Uterus (tissue), 4 donors: ENCODE data around the gene SMAP2. TPM values are rescaled to one million over a fixed set of nuclear protein-coding genes. Genes with fewer than 3 reads are reported as not detected.

Experiments
- DNase-seq, 2 donors: peaks; one replicate each; pipeline ENCODE4 v3.0.0-alpha.2; 2019 to 2020
- H3K27ac ChIP-seq, 2 donors: fragments of 200-600 bp; sonication (generic); 1 replicate in 1 of 2; 2 replicates in 1 of 2; pipeline ENCODE4 v1.5.1; 2016 to 2018
- H3K27me3 ChIP-seq, 2 donors: fragments of 200-600 bp; sonication (generic); one replicate each; pipeline ENCODE4 v1.5.1; 2018 to 2019; ENCODE audit warnings: control low read depth in 1 of 2
- H3K36me3 ChIP-seq, 2 donors: fragments of 200-600 bp; sonication (generic); one replicate each; pipeline ENCODE4 v1.5.1; 2019; ENCODE audit warnings: control low read depth in 1 of 2
- H3K4me1 ChIP-seq, 2 donors: fragments of 200-600 bp; sonication (generic); one replicate each; pipeline ENCODE4 v1.5.1; 2018 to 2019; ENCODE audit warnings: control low read depth in 1 of 2
- H3K4me3 ChIP-seq, 2 donors: fragments of 200-600 bp; sonication (generic); 1 replicate in 1 of 2; 2 replicates in 1 of 2; pipeline ENCODE4 v1.5.1; 2018 to 2019; ENCODE audit warnings: mild to moderate bottlenecking in 1 of 2
- H3K9me3 ChIP-seq, 2 donors: fragments of 200-600 bp; sonication (generic); one replicate each; pipeline ENCODE4 v1.5.1; 2019; ENCODE audit warnings: control low read depth in 1 of 2
- CTCF ChIP-seq, 4 experiments: fragments of 200-600 bp in 2 of 4; fragments of 450-650 bp in 2 of 4; sonication (generic) in 2 of 4; IDR thresholded peaks; one replicate each; pipeline ENCODE4 v1.5.1; 2016 to 2019; ENCODE audit warnings: antibody characterized with exemption in 4 of 4, mild to moderate bottlenecking in 2 of 4, moderate library complexity in 1 of 4
- POLR2A ChIP-seq, 2 donors: fragments of 450-650 bp; IDR thresholded peaks; one replicate each; pipeline ENCODE4 v1.6.1; 2016; ENCODE audit warnings: antibody characterized with exemption in 2 of 2, mild to moderate bottlenecking in 1 of 2, moderate library complexity in 1 of 2
- intact Hi-C: fragments of 100-400 bp; cut with DNase I; formaldehyde crosslinking; loops from one replicate; pipeline ENCODE4 v1.15.1; 2023; ENCODE audit warnings: low total_unique reads
- total RNA-seq, 4 donors: library from RNA; depleted of rRNA in 3 of 4; stranded (reverse); fragments of >200 nt in 3 of 4; gene quantifications; one replicate each; pipeline versions ENCODE4 v1.1.0 to v1.2.4, GENCODE V29; 2014 to 2023
- donor health status: DM: yes; HTN: yes; CAD: no.

Gene SMAP2
- total RNA-seq, 4 donors from 2014 or later = 11.1 to 24.8 (median 18.6) TPM

GRCh38 chr1:40351124-40351523 lies 22.4 kb upstream of the SMAP2 start:
- no peak overlapping the region for H3K27ac ChIP-seq
- DNase-seq = no peak
- intact Hi-C loops = no loop called here
- H3K4me1 ChIP-seq = no peaks in the 10 kb centered on the region
- TF ChIP-seq CTCF (IDR thresholded peaks at IDR 0.05) (no peak), POLR2A (IDR thresholded peaks at IDR 0.05) (no peak)
- H3K27me3 ChIP-seq = no peaks in the 10 kb centered on the region
- no peaks in the 10 kb centered on the region for H3K9me3 ChIP-seq
- H3K36me3 ChIP-seq = no peaks in the 10 kb centered on the region
- H3K4me3 ChIP-seq = no peak overlapping the region

GRCh38 chr1:40352126-40352525 lies 21.4 kb upstream of the SMAP2 start:
- no peak overlapping the region for H3K4me3 ChIP-seq
- H3K9me3 ChIP-seq = no peaks in the 10 kb centered on the region
- intact Hi-C loops = no loop called here
- no peaks in the 10 kb centered on the region for H3K36me3 ChIP-seq
- DNase-seq = no peak
- no peaks in the 10 kb centered on the region for H3K4me1 ChIP-seq
- TF ChIP-seq CTCF (IDR thresholded peaks at IDR 0.05) (no peak), POLR2A (IDR thresholded peaks at IDR 0.05) (no peak)
- H3K27me3 ChIP-seq = no peaks in the 10 kb centered on the region
- H3K27ac ChIP-seq = no peak overlapping the region

- Histone ChIP-seq H3K27ac (no peak overlapping the region), H3K27me3 (no peaks in the 10 kb centered on the region)
- TF ChIP-seq CTCF (IDR thresholded peaks at IDR 0.05) (no peak), POLR2A (IDR thresholded peaks at IDR 0.05) (no peak)
These were observed 20.4 kb upstream of the SMAP2 start for GRCh38 chr1:40353082-40353481.

GRCh38 chr1:40357625-40358024 lies 15.9 kb upstream of the SMAP2 start:
- Histone ChIP-seq H3K9me3 (no peaks in the 10 kb centered on the region), H3K4me3 (no peak overlapping the region), H3K36me3 (no peaks in the 10 kb centered on the region), H3K27me3 (no peaks in the 10 kb centered on the region), H3K4me1 (no peaks in the 10 kb centered on the region), H3K27ac (no peak overlapping the region)
- TF ChIP-seq POLR2A (IDR thresholded peaks at IDR 0.05) (no peak), CTCF (IDR thresholded peaks at IDR 0.05) (no peak)
- DNase-seq = no peak
- intact Hi-C loops = no loop called here

More at GRCh38 chr1:40353082-40353481, 20.4 kb upstream of the SMAP2 start:
- no peak for DNase-seq
- Histone ChIP-seq H3K36me3 (no peaks in the 10 kb centered on the region), H3K4me3 (no peak overlapping the region), H3K4me1 (no peaks in the 10 kb centered on the region), H3K9me3 (no peaks in the 10 kb centered on the region)
- intact Hi-C loops = no loop called here

- intact Hi-C loops = no loop called here
- TF ChIP-seq CTCF (IDR thresholded peaks at IDR 0.05) (no peak), POLR2A (IDR thresholded peaks at IDR 0.05) (no peak)
- no peak overlapping the region for H3K4me3 ChIP-seq
- H3K36me3 ChIP-seq = no peaks in the 10 kb centered on the region
- no peak overlapping the region for H3K27ac ChIP-seq
- no peaks in the 10 kb centered on the region for H3K27me3 ChIP-seq
- H3K9me3 ChIP-seq = no peaks in the 10 kb centered on the region
- no peaks in the 10 kb centered on the region for H3K4me1 ChIP-seq
- no peak for DNase-seq
These were observed 12.9 kb upstream of the SMAP2 start for GRCh38 chr1:40360631-40361030.
